GM12878 (cell line): Measurements from ENCODE around the gene NLRC5. TPM values are rescaled to one million over a fixed set of nuclear protein-coding genes. Genes with fewer than 3 reads are reported as not detected.

Source experiments
- ATAC-seq: fragments of 200-7000 bp; cut with Tn5 transposase; 3 replicates; pipeline ENCODE4 v1.9.1; 2020; ENCODE audit warnings: mild to moderate bottlenecking, moderate library complexity
- BruUV-seq: library from RNA; stranded (reverse); fragments of 400-500 nt; replicated peaks from 2 replicates; lab custom pipeline; 2021; lab: Mats Ljungman, UMichigan
- CTCF ChIA-PET: fragments of 300-600 bp; sonication (Branson Sonifier 250); formaldehyde crosslinking; extraction: SDS; loops from one replicate; lab custom pipeline; 2021; ENCODE audit warnings: inconsistent platforms; lab: Yijun Ruan, JAX
- POLR2A ChIA-PET: fragments of 350-600 bp; formaldehyde crosslinking; extraction: SDS; loops from one replicate; lab custom pipeline; 2021; ENCODE audit warnings: inconsistent platforms; lab: Charles Lee
- RAD21 ChIA-PET: fragments of 300-600 bp; sonication (Branson Sonifier 250); formaldehyde crosslinking; loops from one replicate; lab custom pipeline; 2023; ENCODE audit warnings: antibody characterized with exemption; ENCODE audit not compliant: unreplicated experiment; lab: Charles Lee
- SMC1A ChIA-PET: fragments of 300-600 bp; sonication (Branson Sonifier 250); formaldehyde crosslinking; loops from one replicate; lab custom pipeline; 2023; ENCODE audit not compliant: unreplicated experiment, uncharacterized antibody; lab: Charles Lee
- DNase-seq: peaks from one replicate; pipeline ENCODE4 v3.0.0-alpha.2; 2011; ENCODE audit warnings: low read depth, low spot score
- FAIRE-seq: peaks from 3 replicates; lab custom pipeline; 2011; peaks lifted over from hg19 to GRCh38; lab: Jason Lieb, UNC
- H2AFZ ChIP-seq: 2 replicates; pipeline ENCODE4 v1.6.0; 2011; ENCODE audit warnings: low read depth, low read length, control low read depth; ENCODE audit not compliant: control insufficient read depth
- H3K27ac ChIP-seq: 2 replicates; pipeline ENCODE4 v1.5.1; 2011; ENCODE audit warnings: control low read depth; ENCODE audit not compliant: control insufficient read depth, insufficient read depth
- H3K27me3 ChIP-seq, 2 experiments: replicated peaks in 1 of 2; 2 replicates each; pipeline versions ENCODE4 v1.6.0 to v1.6.1; 2011; ENCODE audit warnings: low read length in 1 of 2; ENCODE audit not compliant: control insufficient read depth in 2 of 2, insufficient read depth in 2 of 2
- H3K36me3 ChIP-seq, 2 experiments: 2 replicates each; pipeline ENCODE4 v1.5.1; 2011; ENCODE audit warnings: low read length in 1 of 2; ENCODE audit not compliant: control insufficient read depth in 2 of 2, insufficient read depth in 2 of 2
- H3K4me1 ChIP-seq: 2 replicates; pipeline ENCODE4 v1.6.1; 2011; ENCODE audit warnings: mild to moderate bottlenecking, low read length, moderate library complexity, mixed read lengths; ENCODE audit not compliant: control insufficient read depth, insufficient read depth
- H3K4me2 ChIP-seq: 2 replicates; pipeline ENCODE4 v1.6.0; 2011; ENCODE audit warnings: control low read depth; ENCODE audit not compliant: control insufficient read depth, insufficient read depth
- H3K4me3 ChIP-seq: fragments of 200-600 bp; sonication (generic); 2 replicates; pipeline ENCODE4 v1.5.1; 2016
- H3K79me2 ChIP-seq: 2 replicates; pipeline ENCODE4 v1.6.0; 2011; ENCODE audit warnings: low read length; ENCODE audit not compliant: control insufficient read depth, insufficient read depth
- H3K9ac ChIP-seq: 2 replicates; pipeline ENCODE4 v1.8.0; 2011; ENCODE audit warnings: low read length, control low read depth, mixed read lengths; ENCODE audit not compliant: control insufficient read depth, insufficient read depth
- H3K9me3 ChIP-seq: replicated peaks from 3 replicates; pipeline ENCODE4 v1.5.1; 2011; ENCODE audit warnings: mild to moderate bottlenecking, low read length; ENCODE audit not compliant: control insufficient read depth, insufficient read depth
- H4K20me1 ChIP-seq: 2 replicates; pipeline ENCODE4 v1.6.0; 2011; ENCODE audit not compliant: control insufficient read depth, insufficient read depth
- BMI1 ChIP-seq: fragments of 450-650 bp; IDR thresholded peaks from 2 replicates; pipeline ENCODE4 v1.6.1; 2016; ENCODE audit warnings: mild to moderate bottlenecking, moderate library complexity, borderline replicate concordance
- EZH2 ChIP-seq: IDR thresholded peaks from 2 replicates; pipeline ENCODE4 v1.6.1; 2012; ENCODE audit warnings: low read depth, mild to moderate bottlenecking, control low read depth, inconsistent platforms, low read length, borderline replicate concordance; ENCODE audit not compliant: control insufficient read depth
- NR2F1 ChIP-seq: fragments of 450-650 bp; conservative IDR thresholded peaks from 2 replicates; pipeline ENCODE4 v1.6.1; 2017; ENCODE audit warnings: mild to moderate bottlenecking
- PML ChIP-seq: IDR thresholded peaks from 2 replicates; pipeline ENCODE4 v1.6.1; 2012; ENCODE audit warnings: low read length, inconsistent platforms
- RB1 ChIP-seq: fragments of 450-650 bp; formaldehyde crosslinking; IDR thresholded peaks from 2 replicates; pipeline ENCODE4 v1.6.1; 2017; ENCODE audit warnings: mild to moderate bottlenecking, borderline replicate concordance
- RCOR1 ChIP-seq: conservative IDR thresholded peaks from 2 replicates; pipeline ENCODE4 v1.6.1; 2012; ENCODE audit warnings: low read depth, low read length, improper control_type of control experiment
- TCF3 ChIP-seq: IDR thresholded peaks from 2 replicates; pipeline ENCODE4 v1.6.1; 2012; ENCODE audit warnings: low read depth, mild to moderate bottlenecking, low read length, borderline replicate concordance; ENCODE audit not compliant: insufficient read depth
- ZSCAN29 ChIP-seq: fragments of 450-650 bp; IDR thresholded peaks from 2 replicates; pipeline ENCODE4 v1.6.1; 2017; ENCODE audit warnings: mild to moderate bottlenecking, moderate library complexity
- WGBS: methylation state at CpG from one replicate; pipeline ENCODE4 v1.1.6; 2016; ENCODE audit warnings: low lambda C conversion rate; ENCODE audit not compliant: insufficient replicate concordance, insufficient coverage; ENCODE audit errors: missing lambda C conversion rate; 5-methylcytosine and 5-hydroxymethylcytosine counted together
- in situ Hi-C: fragments of 300-500 bp; cut with MboI; formaldehyde crosslinking; loops from 9 replicates; pipeline ENCODE4 v1.14.3; 2018; ENCODE audit warnings: mixed read lengths
- intact Hi-C: fragments of 100-400 bp; cut with micrococcal nuclease; formaldehyde crosslinking; loops from one replicate; pipeline ENCODE4 v1.14.2; 2022; ENCODE audit not compliant: unreplicated experiment
- polyA plus RNA-seq, 11 experiments: library from polyadenylated mRNA; depleted of rRNA in 4 of 11; unstranded in 6 of 11; stranded (reverse) in 5 of 11; fragments of >200 nt; fragmentation: Nextera tagmentation in 4 of 11; fragmentation: Illumina TruSeq in 1 of 11; extraction: Ambion mirVana in 4 of 11; extraction: Trizol in 1 of 11; gene quantifications; 1 replicate in 1 of 11; 2 replicates in 10 of 11; pipeline versions ENCODE4 v1.2.1 to v1.2.3, GENCODE V29; 2011 to 2016; ENCODE audit warnings: inconsistent platforms in 2 of 11, missing spikeins in 2 of 11, low read depth in 1 of 11
- total RNA-seq, 4 experiments: library from RNA; depleted of rRNA in 3 of 4; stranded (reverse); fragments of >200 nt in 3 of 4; fragmentation: Illumina TruSeq in 1 of 4; extraction: Trizol in 1 of 4; gene quantifications; 2 replicates each; pipeline versions ENCODE4 v1.2.1 to v1.2.3, GENCODE V29; 2013 to 2021
- TF ChIP-seq, protein P1 (sequence below): IDR thresholded peaks from 2 replicates; pipeline ENCODE4 v1.6.1; 2012; ENCODE audit warnings: mild to moderate bottlenecking, low read depth, low read length
- TF ChIP-seq, protein P2 (sequence below): IDR thresholded peaks from 2 replicates; pipeline ENCODE4 v1.6.1; 2011; ENCODE audit warnings: low read depth, low read length, improper control_type of control experiment, borderline replicate concordance
- TF ChIP-seq, protein P3 (sequence below): IDR thresholded peaks from 2 replicates; pipeline ENCODE4 v1.6.1; 2012; ENCODE audit warnings: improper control_type of control experiment, low read depth, low read length; ENCODE audit not compliant: insufficient replicate concordance

NLRC5 gene
- total and polyA plus RNA-seq, 10 of the 15 experiments (the other 5 are each of a cell fraction or from before 2014, with no cell fraction given): 13.1 to 105 (median 57.3) TPM

DNA sequence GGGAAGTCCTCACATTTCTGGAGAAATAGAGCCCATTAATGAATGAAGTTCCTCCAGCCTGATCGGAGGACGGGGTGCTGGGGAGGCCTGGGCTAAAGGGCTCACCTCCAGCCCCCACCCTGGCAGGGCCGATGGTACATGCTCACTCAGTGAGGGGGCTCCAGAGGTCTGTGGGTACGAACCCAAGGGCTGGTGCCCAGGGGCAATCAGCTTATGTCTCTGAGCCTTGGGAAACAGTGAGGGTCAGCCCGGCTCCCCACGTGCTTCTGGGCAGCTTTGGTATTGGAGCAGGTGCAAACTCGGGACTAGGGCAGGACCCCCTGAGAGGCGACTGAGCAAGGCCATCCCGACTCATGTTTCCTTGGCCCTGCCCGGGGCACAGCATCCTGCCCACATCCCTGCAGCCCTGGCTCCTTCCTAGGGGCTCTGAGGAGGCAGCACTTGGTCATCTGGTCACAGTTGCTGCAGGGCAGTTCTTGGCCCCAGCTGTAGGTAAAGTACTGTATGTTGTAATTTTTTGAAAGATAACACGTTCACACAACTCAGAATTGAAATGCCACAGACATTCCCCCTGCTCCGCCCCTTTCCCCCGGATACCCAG, 28.6 kb upstream of the NLRC5 start:
- intact Hi-C loops (loop anchor here (5.0 kb wide), 1 partner anchor 37 kb away; no protein-coding TSS in a partner anchor), in situ Hi-C loops (loop anchor here (5.0 kb wide), 1 partner anchor 212 kb away; no protein-coding TSS in a partner anchor)
- POLR2A ChIA-PET: interaction anchor here (0.6 kb wide), 1 partner anchor 50 kb away, joined by 3 read pairs; no protein-coding TSS in a partner anchor
- BruUV-seq: no TSS peak
- DNase-seq (no peak), ATAC-seq (no peak), FAIRE-seq (no peak)
- Histone ChIP-seq H3K4me2 (no peak overlapping the region), H3K27ac (no peak overlapping the region), H3K79me2 (no peaks in the 10 kb centered on the region), H3K9ac (no peak overlapping the region), H3K4me1 (peaks cover 5% of the 10 kb centered on the region), H3K4me3 (no peak overlapping the region), H4K20me1 (no peaks in the 10 kb centered on the region), H3K9me3 (no peaks in the 10 kb centered on the region), H3K36me3 (no peaks in the 10 kb centered on the region), H3K27me3 (no peaks in the 10 kb centered on the region), H2AFZ (no peak overlapping the region)
- WGBS: 35% methylated on average over 13 of the region's 13 CpGs
- SMC1A ChIA-PET: interaction anchor here (1.0 to 31.6 kb wide), 6 partner anchors 9 to 98 kb away, joined by 3 to 604 read pairs (median 44); partner anchors contain the start of gene NLRC5
- CTCF ChIA-PET: interaction anchor here (0.9 to 17.5 kb wide), 6 partner anchors 8 to 94 kb away, joined by 3 to 420 read pairs (median 82); partner anchors contain the start of genes NLRC5 and SLC12A3
- RAD21 ChIA-PET: interaction anchor here (0.5 to 16.8 kb wide), 3 partner anchors 22 to 652 kb away, joined by 3 to 376 read pairs (median 4); partner anchors contain the start of gene NLRC5
- TF ChIP-seq RCOR1 (no peak), EZH2 (no peak), RB1 (no peak), BMI1 (no peak), TCF3 (no peak), NR2F1 (no peak), PML (no peak), ZSCAN29 (no peak)
- TF ChIP-seq, protein P1, sequence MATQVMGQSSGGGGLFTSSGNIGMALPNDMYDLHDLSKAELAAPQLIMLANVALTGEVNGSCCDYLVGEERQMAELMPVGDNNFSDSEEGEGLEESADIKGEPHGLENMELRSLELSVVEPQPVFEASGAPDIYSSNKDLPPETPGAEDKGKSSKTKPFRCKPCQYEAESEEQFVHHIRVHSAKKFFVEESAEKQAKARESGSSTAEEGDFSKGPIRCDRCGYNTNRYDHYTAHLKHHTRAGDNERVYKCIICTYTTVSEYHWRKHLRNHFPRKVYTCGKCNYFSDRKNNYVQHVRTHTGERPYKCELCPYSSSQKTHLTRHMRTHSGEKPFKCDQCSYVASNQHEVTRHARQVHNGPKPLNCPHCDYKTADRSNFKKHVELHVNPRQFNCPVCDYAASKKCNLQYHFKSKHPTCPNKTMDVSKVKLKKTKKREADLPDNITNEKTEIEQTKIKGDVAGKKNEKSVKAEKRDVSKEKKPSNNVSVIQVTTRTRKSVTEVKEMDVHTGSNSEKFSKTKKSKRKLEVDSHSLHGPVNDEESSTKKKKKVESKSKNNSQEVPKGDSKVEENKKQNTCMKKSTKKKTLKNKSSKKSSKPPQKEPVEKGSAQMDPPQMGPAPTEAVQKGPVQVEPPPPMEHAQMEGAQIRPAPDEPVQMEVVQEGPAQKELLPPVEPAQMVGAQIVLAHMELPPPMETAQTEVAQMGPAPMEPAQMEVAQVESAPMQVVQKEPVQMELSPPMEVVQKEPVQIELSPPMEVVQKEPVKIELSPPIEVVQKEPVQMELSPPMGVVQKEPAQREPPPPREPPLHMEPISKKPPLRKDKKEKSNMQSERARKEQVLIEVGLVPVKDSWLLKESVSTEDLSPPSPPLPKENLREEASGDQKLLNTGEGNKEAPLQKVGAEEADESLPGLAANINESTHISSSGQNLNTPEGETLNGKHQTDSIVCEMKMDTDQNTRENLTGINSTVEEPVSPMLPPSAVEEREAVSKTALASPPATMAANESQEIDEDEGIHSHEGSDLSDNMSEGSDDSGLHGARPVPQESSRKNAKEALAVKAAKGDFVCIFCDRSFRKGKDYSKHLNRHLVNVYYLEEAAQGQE: no peak
- TF ChIP-seq, protein P2, sequence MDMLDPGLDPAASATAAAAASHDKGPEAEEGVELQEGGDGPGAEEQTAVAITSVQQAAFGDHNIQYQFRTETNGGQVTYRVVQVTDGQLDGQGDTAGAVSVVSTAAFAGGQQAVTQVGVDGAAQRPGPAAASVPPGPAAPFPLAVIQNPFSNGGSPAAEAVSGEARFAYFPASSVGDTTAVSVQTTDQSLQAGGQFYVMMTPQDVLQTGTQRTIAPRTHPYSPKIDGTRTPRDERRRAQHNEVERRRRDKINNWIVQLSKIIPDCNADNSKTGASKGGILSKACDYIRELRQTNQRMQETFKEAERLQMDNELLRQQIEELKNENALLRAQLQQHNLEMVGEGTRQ: no peak
- TF ChIP-seq, protein P3, sequence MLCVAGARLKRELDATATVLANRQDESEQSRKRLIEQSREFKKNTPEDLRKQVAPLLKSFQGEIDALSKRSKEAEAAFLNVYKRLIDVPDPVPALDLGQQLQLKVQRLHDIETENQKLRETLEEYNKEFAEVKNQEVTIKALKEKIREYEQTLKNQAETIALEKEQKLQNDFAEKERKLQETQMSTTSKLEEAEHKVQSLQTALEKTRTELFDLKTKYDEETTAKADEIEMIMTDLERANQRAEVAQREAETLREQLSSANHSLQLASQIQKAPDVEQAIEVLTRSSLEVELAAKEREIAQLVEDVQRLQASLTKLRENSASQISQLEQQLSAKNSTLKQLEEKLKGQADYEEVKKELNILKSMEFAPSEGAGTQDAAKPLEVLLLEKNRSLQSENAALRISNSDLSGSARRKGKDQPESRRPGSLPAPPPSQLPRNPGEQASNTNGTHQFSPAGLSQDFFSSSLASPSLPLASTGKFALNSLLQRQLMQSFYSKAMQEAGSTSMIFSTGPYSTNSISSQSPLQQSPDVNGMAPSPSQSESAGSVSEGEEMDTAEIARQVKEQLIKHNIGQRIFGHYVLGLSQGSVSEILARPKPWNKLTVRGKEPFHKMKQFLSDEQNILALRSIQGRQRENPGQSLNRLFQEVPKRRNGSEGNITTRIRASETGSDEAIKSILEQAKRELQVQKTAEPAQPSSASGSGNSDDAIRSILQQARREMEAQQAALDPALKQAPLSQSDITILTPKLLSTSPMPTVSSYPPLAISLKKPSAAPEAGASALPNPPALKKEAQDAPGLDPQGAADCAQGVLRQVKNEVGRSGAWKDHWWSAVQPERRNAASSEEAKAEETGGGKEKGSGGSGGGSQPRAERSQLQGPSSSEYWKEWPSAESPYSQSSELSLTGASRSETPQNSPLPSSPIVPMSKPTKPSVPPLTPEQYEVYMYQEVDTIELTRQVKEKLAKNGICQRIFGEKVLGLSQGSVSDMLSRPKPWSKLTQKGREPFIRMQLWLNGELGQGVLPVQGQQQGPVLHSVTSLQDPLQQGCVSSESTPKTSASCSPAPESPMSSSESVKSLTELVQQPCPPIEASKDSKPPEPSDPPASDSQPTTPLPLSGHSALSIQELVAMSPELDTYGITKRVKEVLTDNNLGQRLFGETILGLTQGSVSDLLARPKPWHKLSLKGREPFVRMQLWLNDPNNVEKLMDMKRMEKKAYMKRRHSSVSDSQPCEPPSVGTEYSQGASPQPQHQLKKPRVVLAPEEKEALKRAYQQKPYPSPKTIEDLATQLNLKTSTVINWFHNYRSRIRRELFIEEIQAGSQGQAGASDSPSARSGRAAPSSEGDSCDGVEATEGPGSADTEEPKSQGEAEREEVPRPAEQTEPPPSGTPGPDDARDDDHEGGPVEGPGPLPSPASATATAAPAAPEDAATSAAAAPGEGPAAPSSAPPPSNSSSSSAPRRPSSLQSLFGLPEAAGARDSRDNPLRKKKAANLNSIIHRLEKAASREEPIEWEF: no peak
